Loucy (cell line): ENCODE measurements around the gene BUD31.

Experiments
- H2AFZ ChIP-seq: fragments of 200-600 bp; sonication (generic); 2 replicates; pipeline ENCODE4 v1.6.0; 2016; ENCODE audit warnings: antibody characterized with exemption, mild to moderate bottlenecking, low read length, moderate library complexity
- H3F3A ChIP-seq: fragments of 200-600 bp; 2 replicates; pipeline ENCODE4 v1.6.0; 2016; ENCODE audit warnings: antibody characterized with exemption, low read depth, mild to moderate bottlenecking
- H3K27me3 ChIP-seq: fragments of 200-600 bp; sonication (generic); 2 replicates; pipeline ENCODE4 v1.6.1; 2014; ENCODE audit warnings: low read length, mild to moderate bottlenecking; ENCODE audit not compliant: insufficient read depth, poor library complexity, severe bottlenecking
- H3K36me3 ChIP-seq: fragments of 200-600 bp; sonication (generic); 2 replicates; pipeline ENCODE4 v1.6.1; 2016; ENCODE audit warnings: low read length; ENCODE audit not compliant: insufficient read depth
- H3K4me1 ChIP-seq: fragments of 200-600 bp; sonication (generic); 2 replicates; pipeline ENCODE4 v1.5.1; 2014; ENCODE audit warnings: low read length, mild to moderate bottlenecking; ENCODE audit not compliant: insufficient read depth, poor library complexity, severe bottlenecking
- H3K4me2 ChIP-seq: fragments of 200-600 bp; sonication (generic); 2 replicates; pipeline ENCODE4 v1.6.0; 2014; ENCODE audit warnings: antibody characterized with exemption, low read length, low read depth, mild to moderate bottlenecking; ENCODE audit not compliant: poor library complexity, severe bottlenecking
- H3K4me3 ChIP-seq: fragments of 200-600 bp; sonication (generic); 2 replicates; pipeline ENCODE4 v1.5.1; 2014; ENCODE audit warnings: low read length, mild to moderate bottlenecking, mixed read lengths; ENCODE audit not compliant: poor library complexity, severe bottlenecking
- H3K79me2 ChIP-seq: fragments of 200-600 bp; sonication (generic); 2 replicates; pipeline ENCODE4 v1.6.1; 2014; ENCODE audit warnings: low read length; ENCODE audit not compliant: insufficient read depth
- H3K9ac ChIP-seq: fragments of 200-600 bp; sonication (generic); 2 replicates; pipeline ENCODE4 v1.6.0; 2014; ENCODE audit warnings: mild to moderate bottlenecking, low read depth, low read length, moderate library complexity; ENCODE audit not compliant: poor library complexity, severe bottlenecking
- H3K9me2 ChIP-seq: fragments of 200-600 bp; sonication (generic); replicated peaks from 2 replicates; pipeline ENCODE4 v1.6.1; 2016; ENCODE audit warnings: low read depth, low read length, mixed read lengths
- H3K9me3 ChIP-seq: fragments of 200-600 bp; sonication (generic); 2 replicates; pipeline ENCODE4 v1.6.1; 2014; ENCODE audit warnings: mild to moderate bottlenecking, antibody characterized with exemption, low read length, low read depth; ENCODE audit not compliant: insufficient read depth
- H4K20me1 ChIP-seq: fragments of 200-600 bp; sonication (generic); 2 replicates; pipeline ENCODE4 v1.6.0; 2014; ENCODE audit warnings: antibody characterized with exemption, low read length, mild to moderate bottlenecking; ENCODE audit not compliant: insufficient read depth, poor library complexity, severe bottlenecking
- EZH2phosphoT487 ChIP-seq: fragments of 200-600 bp; IDR thresholded peaks from 2 replicates; pipeline ENCODE4 v1.6.1; 2018; ENCODE audit warnings: antibody characterized with exemption, mild to moderate bottlenecking, moderate library complexity, borderline replicate concordance
- TF ChIP-seq, protein P1 (sequence below): fragments of 200-600 bp; sonication (generic); conservative IDR thresholded peaks from 2 replicates; pipeline ENCODE4 v1.5.1; 2014; ENCODE audit warnings: mild to moderate bottlenecking, antibody characterized with exemption, low read length

The BUD31 gene

GRCh38 chr7:99408379-99409191 is at the start of gene BUD31, which contains the start of gene PDAP1:
Gene BUD31, plus strand, starts transcription at chr7:99408969. Its CDS starts 2,124 bp downstream, at chr7:99411093.
Gene PDAP1, minus strand, starts transcription at chr7:99408597. Its CDS starts 49 bp downstream, at chr7:99408548.
- H3K36me3 ChIP-seq: peaks cover 17% of the 10 kb centered on the region; the same call in 1 of the 2 replicates
- H3K4me2 ChIP-seq: peak within 1 kb of the TSS; percentile 86
- H3K4me3 ChIP-seq: peak within 1 kb of the TSS; percentile 79
- H3K4me1 ChIP-seq: peaks cover 29% of the 10 kb centered on the region
- H2AFZ ChIP-seq: peak within 1 kb of the TSS; percentile 73
- H3F3A ChIP-seq: no peaks in the 10 kb centered on the region
- H3K27me3 ChIP-seq: no peaks in the 10 kb centered on the region
- peaks cover 73% of the 10 kb centered on the region for H3K79me2 ChIP-seq
- H3K9me3 ChIP-seq: no peaks in the 10 kb centered on the region
- H3K9me2 ChIP-seq: no peaks in the 10 kb centered on the region
- peak within 1 kb of the TSS; percentile 83 for H3K9ac ChIP-seq
- TF ChIP-seq EZH2phosphoT487: no peak
- TF ChIP-seq, protein P1, sequence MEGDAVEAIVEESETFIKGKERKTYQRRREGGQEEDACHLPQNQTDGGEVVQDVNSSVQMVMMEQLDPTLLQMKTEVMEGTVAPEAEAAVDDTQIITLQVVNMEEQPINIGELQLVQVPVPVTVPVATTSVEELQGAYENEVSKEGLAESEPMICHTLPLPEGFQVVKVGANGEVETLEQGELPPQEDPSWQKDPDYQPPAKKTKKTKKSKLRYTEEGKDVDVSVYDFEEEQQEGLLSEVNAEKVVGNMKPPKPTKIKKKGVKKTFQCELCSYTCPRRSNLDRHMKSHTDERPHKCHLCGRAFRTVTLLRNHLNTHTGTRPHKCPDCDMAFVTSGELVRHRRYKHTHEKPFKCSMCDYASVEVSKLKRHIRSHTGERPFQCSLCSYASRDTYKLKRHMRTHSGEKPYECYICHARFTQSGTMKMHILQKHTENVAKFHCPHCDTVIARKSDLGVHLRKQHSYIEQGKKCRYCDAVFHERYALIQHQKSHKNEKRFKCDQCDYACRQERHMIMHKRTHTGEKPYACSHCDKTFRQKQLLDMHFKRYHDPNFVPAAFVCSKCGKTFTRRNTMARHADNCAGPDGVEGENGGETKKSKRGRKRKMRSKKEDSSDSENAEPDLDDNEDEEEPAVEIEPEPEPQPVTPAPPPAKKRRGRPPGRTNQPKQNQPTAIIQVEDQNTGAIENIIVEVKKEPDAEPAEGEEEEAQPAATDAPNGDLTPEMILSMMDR: no peak
- peaks cover 43% of the 10 kb centered on the region for H4K20me1 ChIP-seq

DNA sequence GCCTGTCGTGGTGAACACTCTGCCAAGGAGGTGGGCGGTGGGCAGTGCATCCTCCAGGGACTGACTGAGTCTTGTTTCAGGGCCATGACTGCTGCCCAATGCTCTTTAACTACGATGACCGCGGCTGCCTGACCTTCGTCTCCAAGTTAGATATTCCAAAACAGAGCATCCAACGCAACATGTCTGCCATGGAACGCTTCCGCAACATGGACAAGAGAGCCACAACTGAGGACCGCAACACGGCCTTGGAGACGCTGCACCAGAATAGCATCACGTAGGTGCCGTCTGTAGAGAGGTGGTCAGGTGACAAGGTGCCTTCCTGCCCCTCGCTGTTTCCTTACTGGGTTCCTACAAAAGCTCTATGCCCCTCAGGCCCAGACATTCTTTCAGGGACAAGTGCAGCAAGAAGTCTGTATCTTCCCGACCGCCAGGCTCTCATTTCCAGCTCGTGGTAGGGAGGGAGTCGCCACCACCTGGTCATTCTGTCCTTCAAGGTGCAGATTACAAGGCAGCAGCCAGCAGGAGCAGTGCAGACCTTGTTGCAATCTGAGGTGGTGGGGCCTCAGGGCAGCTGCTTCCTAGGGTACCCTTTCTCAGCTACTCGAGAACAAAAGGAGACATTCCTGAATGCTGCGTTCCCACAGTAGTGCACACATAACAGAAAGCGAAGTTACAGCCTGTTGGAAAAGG is 49.2 kb upstream of the BUD31 start:
- Histone ChIP-seq H3K4me2 (no peak overlapping the region), H3F3A (no peaks in the 10 kb centered on the region), H3K9ac (no peak overlapping the region), H3K4me3 (no peak overlapping the region), H3K4me1 (no peaks in the 10 kb centered on the region), H3K79me2 (no peaks in the 10 kb centered on the region), H3K9me3 (no peaks in the 10 kb centered on the region), H4K20me1 (no peaks in the 10 kb centered on the region), H3K9me2 (no peaks in the 10 kb centered on the region), H2AFZ (no peak overlapping the region), H3K36me3 (peaks cover 78% of the 10 kb centered on the region), H3K27me3 (no peaks in the 10 kb centered on the region)
- TF ChIP-seq, protein P1: no peak
- no peak for TF ChIP-seq EZH2phosphoT487

GRCh38 chr7:99362801-99363200 is 46.0 kb upstream of the BUD31 start:
- Histone ChIP-seq H3K4me3 (no peak overlapping the region), H3K9ac (no peak overlapping the region), H3K9me3 (no peaks in the 10 kb centered on the region), H4K20me1 (no peaks in the 10 kb centered on the region), H3K4me2 (no peak overlapping the region), H3K4me1 (no peaks in the 10 kb centered on the region), H3K36me3 (peaks cover 80% of the 10 kb centered on the region), H3K79me2 (no peaks in the 10 kb centered on the region), H3F3A (no peaks in the 10 kb centered on the region), H3K27me3 (no peaks in the 10 kb centered on the region), H2AFZ (no peak overlapping the region), H3K9me2 (no peaks in the 10 kb centered on the region)
- TF ChIP-seq, protein P1: no peak
- no peak for TF ChIP-seq EZH2phosphoT487
